SW480 (cell line): ENCODE measurements around the gene USF2.
A peak's percentile ranks its signal among the peaks of the same experiment; 100 is the strongest.

Source experiments
- DNase-seq: peaks from one replicate; pipeline ENCODE4 v3.0.0-alpha.2; 2016; ENCODE audit warnings: low spot score

USF2 gene

GRCh38 chr19:35265126-35265899, 3.4 kb upstream of the USF2 start:
- DNase-seq, result no peak

DNA sequence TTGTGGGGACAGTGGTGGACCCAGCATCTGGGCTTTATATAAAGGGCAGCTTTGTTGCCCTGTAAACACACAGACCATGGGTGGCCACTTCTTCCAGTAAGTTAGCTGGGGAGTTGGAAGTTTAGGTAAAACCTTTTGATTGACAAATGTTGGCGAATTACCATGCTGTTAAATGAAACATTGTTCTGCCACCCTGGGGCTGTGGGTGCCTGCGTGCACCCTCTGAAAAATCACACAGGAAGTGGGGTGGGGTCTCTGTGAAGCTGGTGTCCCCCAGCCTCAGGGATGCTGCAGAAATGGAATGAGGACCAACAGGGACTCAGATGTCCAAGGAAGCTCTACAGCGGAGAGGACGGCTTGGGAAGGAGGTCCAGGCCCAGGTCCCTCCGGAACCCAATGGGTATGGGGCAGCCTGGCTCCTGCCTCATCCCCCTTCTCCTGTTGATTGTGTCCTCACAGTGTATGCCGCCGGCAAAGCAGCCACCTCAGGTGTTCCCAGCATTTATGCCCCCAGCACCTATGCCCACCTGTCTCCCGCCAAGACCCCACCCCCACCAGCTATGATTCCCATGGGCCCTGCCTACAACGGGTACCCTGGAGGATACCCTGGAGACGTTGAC, 2.8 kb upstream of the USF2 start:
- no peak for DNase-seq

DNA sequence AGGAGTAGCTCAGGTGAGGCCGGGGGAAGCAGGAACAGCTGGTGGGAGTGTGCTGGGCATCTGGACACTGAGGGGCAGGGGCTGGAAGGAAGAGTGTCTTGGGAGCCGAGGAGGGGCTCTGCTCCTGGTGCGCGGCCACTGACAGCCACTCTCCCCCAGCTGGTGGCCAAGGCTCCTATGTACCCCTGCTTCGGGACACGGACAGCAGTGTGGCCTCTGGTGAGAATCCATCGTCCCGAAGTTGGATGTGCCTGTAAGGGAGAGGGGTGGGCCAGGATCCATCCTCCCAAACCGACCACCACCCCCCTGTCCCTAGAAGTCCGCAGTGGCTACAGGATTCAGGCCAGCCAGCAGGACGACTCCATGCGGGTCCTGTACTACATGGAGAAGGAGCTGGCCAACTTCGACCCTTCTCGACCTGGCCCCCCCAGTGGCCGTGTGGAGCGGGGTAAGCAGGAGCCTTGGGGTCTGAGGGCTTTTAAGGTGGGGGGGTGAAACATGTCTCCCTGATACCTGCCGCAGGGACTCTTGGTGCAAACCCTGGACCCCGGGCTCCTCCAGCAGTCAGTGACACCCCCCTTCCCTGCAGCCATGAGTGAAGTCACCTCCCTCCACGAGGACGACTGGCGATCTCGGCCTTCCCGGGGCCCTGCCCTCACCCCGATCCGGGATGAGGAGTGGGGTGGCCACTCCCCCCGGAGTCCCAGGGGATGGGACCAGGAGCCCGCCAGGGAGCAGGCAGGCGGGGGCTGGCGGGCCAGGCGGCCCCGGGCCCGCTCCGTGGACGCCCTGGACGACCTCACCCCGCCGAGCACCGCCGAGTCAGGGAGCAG, 2.0 kb upstream of the USF2 start:
- no peak for DNase-seq

- peak; percentile 36 for DNase-seq
Observed at GRCh38 chr19:35267353-35267817, 1.4 kb upstream of the USF2 start.

- DNase-seq, result peak; percentile 61
Observed at GRCh38 chr19:35267818-35268535, 785 bp upstream of the USF2 start.

GRCh38 chr19:35269438-35270117, 816 bp downstream of the USF2 start:
- peak; percentile 96 for DNase-seq

GRCh38 chr19:35270381-35270811, 1.6 kb downstream of the USF2 start:
- DNase-seq, result no peak

GRCh38 chr19:35271546-35271945, 2.8 kb downstream of the USF2 start:
- no peak for DNase-seq

- DNase-seq, result no peak
Observed at GRCh38 chr19:35272122-35272719, 3.5 kb downstream of the USF2 start.

DNA sequence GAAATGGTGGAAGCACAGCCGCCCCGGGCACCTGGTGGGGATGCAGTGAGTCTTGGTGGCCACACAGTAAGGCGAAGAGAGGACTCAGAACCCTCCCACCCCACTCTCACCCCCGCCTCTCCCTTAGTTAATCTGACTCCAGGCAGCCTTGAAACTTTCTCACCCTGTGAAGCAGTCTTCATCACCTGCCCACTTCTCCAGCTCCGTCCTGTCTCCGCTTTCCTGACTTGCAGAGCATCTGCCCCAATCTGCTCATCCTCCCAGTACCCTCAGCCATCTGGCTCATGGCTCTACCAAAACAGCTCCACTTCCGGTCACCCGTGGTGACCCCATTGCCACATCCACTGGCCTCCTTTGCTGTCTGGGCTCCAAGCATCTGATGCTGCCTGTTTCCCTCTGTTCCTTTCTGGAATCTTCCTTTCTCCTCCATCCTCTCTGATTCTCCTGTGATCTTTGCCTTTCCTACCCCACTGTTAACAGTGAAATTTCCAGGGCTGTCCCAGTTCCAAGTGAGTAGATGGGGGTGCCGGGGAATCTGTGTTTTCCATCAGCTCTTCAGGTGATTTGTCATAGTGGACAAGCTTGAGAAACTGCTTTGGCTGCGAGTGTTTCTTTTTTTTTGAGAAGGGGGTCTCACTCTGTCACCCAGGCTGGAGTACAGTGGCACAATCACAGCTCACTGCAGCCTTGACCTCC, 4.3 kb downstream of the USF2 start:
- DNase-seq, result no peak

DNA sequence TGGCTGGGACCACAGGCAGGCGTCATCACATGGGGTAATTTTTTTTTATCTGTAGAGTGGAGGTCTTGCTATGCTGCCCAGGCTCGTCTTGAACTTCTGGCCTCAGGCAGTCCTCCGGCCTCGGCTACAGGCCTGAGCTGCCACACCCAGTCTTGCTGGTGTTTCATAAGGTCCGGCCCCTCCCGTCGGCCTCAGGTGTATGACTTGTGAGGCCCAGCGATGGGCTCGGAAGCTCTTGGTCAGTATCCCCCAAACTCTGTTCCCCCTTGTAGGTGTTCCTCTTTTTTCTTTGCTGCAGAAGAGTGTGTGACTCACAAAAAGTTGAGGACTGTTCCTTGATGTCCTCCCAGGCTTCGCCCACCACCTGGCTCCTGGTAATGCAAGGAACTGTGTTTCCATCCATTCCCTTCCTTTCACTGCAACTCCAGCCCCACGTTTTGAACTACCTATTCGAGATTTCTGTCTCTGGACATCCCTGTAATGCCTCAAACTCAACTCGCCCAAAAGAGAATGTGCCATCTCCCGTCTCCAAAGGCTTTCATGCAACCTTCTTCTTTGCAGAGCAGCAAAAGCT, 5.0 kb downstream of the USF2 start:
- DNase-seq, result no peak

GRCh38 chr19:35274323-35274722, 5.6 kb downstream of the USF2 start:
- DNase-seq, result no peak

DNA sequence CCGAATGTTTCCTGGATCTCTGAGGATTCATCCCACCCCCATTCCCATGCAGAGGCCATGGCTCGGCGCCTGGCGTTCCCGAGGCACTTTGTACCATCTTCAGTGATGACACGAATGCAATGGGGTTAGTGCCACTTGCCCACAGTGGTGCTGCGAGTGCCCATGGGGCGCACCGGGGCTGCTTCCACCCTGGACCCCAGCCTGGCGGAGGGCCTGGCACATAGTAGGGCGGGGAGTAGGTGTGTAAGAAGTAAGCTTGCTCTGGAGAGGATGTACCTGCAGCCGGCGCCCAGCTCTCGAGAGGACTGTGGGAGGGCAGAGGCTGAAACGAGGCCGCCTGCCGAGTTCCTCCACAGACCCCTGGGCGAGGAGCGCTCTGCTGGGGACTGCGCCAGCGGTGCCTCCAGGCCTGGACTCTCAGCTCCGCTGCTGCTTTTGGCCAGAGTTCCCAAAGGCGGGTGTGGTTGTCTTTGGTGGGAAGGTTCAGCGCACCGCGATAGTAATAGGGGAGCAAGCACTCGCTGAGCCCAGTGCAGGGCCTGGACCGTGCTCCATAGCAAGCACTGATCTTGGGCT, 8.0 kb downstream of the USF2 start:
- DNase-seq, result no peak

- no peak for DNase-seq
Observed at GRCh38 chr19:35278578-35279284, 10.0 kb downstream of the USF2 start.

DNA sequence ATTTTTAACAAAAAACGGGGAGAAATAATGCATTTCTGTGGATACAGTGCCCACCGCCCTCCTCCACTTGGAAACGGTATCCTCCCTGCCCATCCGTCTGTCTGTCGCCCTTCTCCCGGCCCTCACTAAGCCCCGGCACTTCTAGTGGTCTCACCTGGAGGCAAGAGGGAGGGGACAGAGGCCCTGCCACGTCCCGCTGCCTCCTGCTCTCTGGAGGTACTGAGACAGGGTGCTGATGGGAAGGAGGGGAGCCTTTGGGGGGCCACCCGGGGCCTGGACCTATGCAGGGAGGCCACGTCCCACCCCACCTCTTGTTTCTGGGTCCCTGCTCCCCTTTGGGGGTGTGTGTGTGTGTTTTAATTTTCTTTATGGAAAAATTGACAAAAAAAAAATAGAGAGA, 10.6 kb downstream of the USF2 start:
- no peak for DNase-seq

GRCh38 chr19:35279985-35280821, 11.4 kb downstream of the USF2 start:
- no peak for DNase-seq

DNA sequence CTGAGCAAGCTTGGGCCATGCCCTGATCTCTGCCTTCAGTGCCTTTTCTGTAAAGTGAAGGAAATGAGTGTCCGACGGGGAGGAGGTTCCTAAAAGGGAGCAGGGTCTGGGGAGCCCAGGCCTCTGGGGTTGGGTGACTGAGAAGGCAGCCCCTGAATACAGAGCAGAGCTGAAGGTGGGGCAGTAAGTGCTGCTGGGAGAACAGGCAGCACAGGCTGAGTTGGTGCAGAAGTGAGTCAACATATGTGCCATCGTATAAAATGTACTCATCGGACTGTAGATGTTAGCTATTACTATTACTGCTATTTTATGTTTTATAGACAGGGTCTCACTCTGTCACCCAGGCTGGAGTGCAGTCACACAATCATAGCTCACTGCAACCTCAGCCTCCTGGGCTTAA, 12.5 kb downstream of the USF2 start:
- no peak for DNase-seq
